Transverse colon (tissue), 4 donors: ENCODE measurements around the gene TMEM238. TPM values are rescaled to one million over a fixed set of nuclear protein-coding genes. Genes with fewer than 3 reads are reported as not detected.
"Not testable (repeated sequence)": the region's sequence is repeated elsewhere in the genome, so short reads cannot be mapped to it uniquely, and the experiment has no call there.

ENCODE experiments used
- DNase-seq: peaks from one replicate; pipeline ENCODE4 v3.0.0-alpha.2; 2019
- H3K27ac ChIP-seq, 4 donors: fragments of 200-600 bp; sonication (generic); 2 replicates each; pipeline ENCODE4 v1.5.1; 2016 to 2018; ENCODE audit warnings: inconsistent platforms in 4 of 4
- H3K27me3 ChIP-seq: fragments of 200-600 bp; sonication (generic); 2 replicates; pipeline ENCODE4 v1.5.1; 2017; ENCODE audit warnings: inconsistent platforms
- H3K36me3 ChIP-seq, 4 donors: fragments of 200-600 bp; sonication (generic); 2 replicates each; pipeline ENCODE4 v1.5.1; 2017 to 2019; ENCODE audit warnings: inconsistent platforms in 4 of 4
- H3K4me1 ChIP-seq, 4 donors: fragments of 200-600 bp; sonication (generic); 2 replicates each; pipeline ENCODE4 v1.5.1; 2017 to 2020; ENCODE audit warnings: inconsistent platforms in 4 of 4
- H3K4me3 ChIP-seq, 4 donors: fragments of 200-600 bp; sonication (generic); 1 replicate in 1 of 4; 2 replicates in 3 of 4; pipeline versions ENCODE4 v1.5.1 to v1.6.1; 2017 to 2019; ENCODE audit warnings: inconsistent platforms in 4 of 4
- H3K9me3 ChIP-seq, 2 donors: fragments of 200-600 bp; sonication (generic); 2 replicates each; pipeline ENCODE4 v1.5.1; 2017 to 2019; ENCODE audit warnings: inconsistent platforms in 2 of 2
- CTCF ChIP-seq, 5 experiments: fragments of 200-600 bp in 3 of 5; fragments of 450-650 bp in 2 of 5; sonication (generic) in 3 of 5; IDR thresholded peaks; 1 replicate in 2 of 5; 2 replicates in 3 of 5; pipeline ENCODE4 v1.5.1; 2016 to 2017; ENCODE audit warnings: antibody characterized with exemption in 5 of 5, inconsistent platforms in 3 of 5, mild to moderate bottlenecking in 2 of 5, moderate library complexity in 1 of 5
- EP300 ChIP-seq: sonication (generic); formaldehyde crosslinking; IDR thresholded peaks from one replicate; pipeline ENCODE4 v1.6.1; 2017; ENCODE audit warnings: antibody characterized with exemption, low read depth
- POLR2A ChIP-seq: fragments of 450-650 bp; IDR thresholded peaks from one replicate; pipeline ENCODE4 v1.6.1; 2016; ENCODE audit warnings: antibody characterized with exemption, mild to moderate bottlenecking, moderate library complexity
- POLR2AphosphoS5 ChIP-seq, 3 donors: sonication (generic); formaldehyde crosslinking; IDR thresholded peaks; one replicate each; pipeline ENCODE4 v1.6.1; 2016; ENCODE audit warnings: antibody characterized with exemption in 3 of 3
- WGBS, 2 donors: methylation state at CpG; one replicate each; pipeline ENCODE4 v1.1.5; 2018; ENCODE audit warnings: low coverage in 1 of 2; 5-methylcytosine and 5-hydroxymethylcytosine counted together
- in situ Hi-C, 4 donors: fragments of 200-750 bp; cut with MboI; loops; one replicate each; pipeline versions ENCODE4 v1.15.0 to v1.15.1; 2017; ENCODE audit warnings: low sequenced_read_pairs in 3 of 4, low pct_ligation_motif_present in 1 of 4, low pct_unique_long_range_greater_than_20kb in 1 of 4
- intact Hi-C: fragments of 100-400 bp; cut with DNase I; formaldehyde crosslinking; loops from one replicate; pipeline ENCODE4 v1.15.1; 2023; ENCODE audit warnings: low total_unique reads
- total RNA-seq, 4 donors: library from RNA; depleted of rRNA; stranded (reverse); fragments of >200 nt; gene quantifications; one replicate each; pipeline ENCODE4 v1.1.0, GENCODE V29; 2016

Gene TMEM238
- total RNA-seq, 4 donors from 2014 or later, result 12.0 to 199 (median 42.5) TPM

DNA sequence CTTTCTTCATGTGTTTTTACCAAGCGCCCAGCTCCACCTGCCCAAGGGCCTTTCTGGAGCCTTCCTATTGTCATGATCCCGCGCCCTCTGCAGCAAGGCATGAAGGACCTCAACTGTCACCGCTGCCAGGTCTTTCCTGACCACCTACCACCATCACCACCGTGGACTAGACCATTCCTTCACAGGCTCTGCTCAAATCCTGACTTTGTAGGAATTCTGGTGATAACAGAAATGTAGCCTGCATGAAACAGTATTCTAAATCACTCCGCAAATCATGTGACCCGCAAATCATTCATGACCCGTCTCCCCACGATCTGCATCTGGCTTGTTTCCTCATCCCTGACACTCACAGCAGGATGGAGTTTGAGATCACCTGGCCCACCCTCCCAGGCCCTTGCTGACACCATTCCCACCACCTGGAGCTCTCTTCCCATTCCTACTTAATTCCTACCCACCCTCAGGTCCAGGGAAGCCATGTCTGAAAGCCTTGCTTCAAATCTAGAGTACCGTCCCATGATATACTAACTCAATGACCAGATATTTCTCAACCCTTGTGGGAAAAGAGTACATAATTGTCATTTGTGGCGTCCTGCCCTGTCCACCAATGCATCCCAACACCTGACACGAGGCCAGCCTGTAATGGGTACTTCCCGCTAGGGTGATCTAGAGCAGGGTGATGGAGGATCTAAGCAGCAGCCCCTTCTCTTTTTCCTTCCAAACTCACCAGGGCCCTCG lies 22.2 kb upstream of the TMEM238 start:
- Histone ChIP-seq H3K27ac (peak overlapping the region in 3 of 4 donors; percentile 98 to 100 (median 99)), H3K9me3 (no peaks in the 10 kb centered on the region), H3K4me1 (peaks cover 0 to 27% (median 21%) of the 10 kb centered on the region in 4 donors), H3K36me3 (peaks cover 0 to 11% (median 0%) of the 10 kb centered on the region in 4 donors), H3K27me3 (no peaks in the 10 kb centered on the region), H3K4me3 (peak overlapping the region in 3 of 4 donors; percentile 97 to 100 (median 99))
- intact Hi-C loops, result loop anchor here (2.0 kb wide), 1 partner anchor 65 kb away; no protein-coding TSS in a partner anchor
- in situ Hi-C loops, result loop anchor here in 2 of 4 donors (25.0 kb wide), 1 partner anchor 119 kb away; the partner anchor contains the start of genes BRSK1 (in 2 of the 2) and HSPBP1 (in 2 of the 2)
- no peak for DNase-seq
- WGBS, 2 donors, result 79 to 83% methylated on average over 5 to 14 of the region's 14 CpGs
- no peak for TF ChIP-seq POLR2A
- TF ChIP-seq EP300, result no peak
- TF ChIP-seq CTCF (IDR thresholded peaks at IDR 0.05), result no peak
- TF ChIP-seq POLR2AphosphoS5 (IDR thresholded peaks at IDR 0.05), result no peak

DNA sequence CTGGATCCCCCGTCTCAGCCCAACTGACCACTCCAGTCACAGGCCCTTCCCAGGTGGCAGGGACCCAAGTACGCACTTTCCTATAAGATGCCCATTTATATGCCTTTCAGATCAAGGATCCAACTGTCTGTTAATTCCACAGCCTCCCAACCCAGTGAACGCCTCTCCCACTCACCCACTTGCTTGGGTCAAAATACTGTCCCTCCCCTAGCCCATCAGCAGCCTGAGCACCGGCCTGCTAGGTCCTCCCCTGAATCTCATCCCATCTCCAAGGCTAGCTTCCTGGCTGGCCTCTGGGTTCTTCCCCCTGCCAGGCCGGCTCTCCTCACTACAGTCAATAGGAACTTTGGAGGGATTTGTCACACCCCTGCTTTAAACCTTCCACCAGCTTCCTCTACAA lies 21.5 kb upstream of the TMEM238 start:
- intact Hi-C loops, result loop anchor here (2.0 kb wide), 1 partner anchor 65 kb away; no protein-coding TSS in a partner anchor
- DNase-seq, result no peak
- in situ Hi-C loops, result loop anchor here in 2 of 4 donors (25.0 kb wide), 1 partner anchor 118 kb away; the partner anchor contains the start of genes BRSK1 (in 2 of the 2) and HSPBP1 (in 2 of the 2)
- no peaks in the 10 kb centered on the region for H3K9me3 ChIP-seq
- 93 to 100% methylated on average over 1 to 5 of the region's 5 CpGs for WGBS, 2 donors
- H3K36me3 ChIP-seq, result peaks cover 0 to 14% (median 0%) of the 10 kb centered on the region in 4 donors
- H3K27me3 ChIP-seq, result no peaks in the 10 kb centered on the region
- H3K4me1 ChIP-seq, result peaks cover 0 to 27% (median 21%) of the 10 kb centered on the region in 4 donors
- H3K27ac ChIP-seq, result no peak overlapping the region
- TF ChIP-seq CTCF (IDR thresholded peaks at IDR 0.05) (no peak), EP300 (no peak), POLR2A (no peak), POLR2AphosphoS5 (IDR thresholded peaks at IDR 0.05) (no peak)
- H3K4me3 ChIP-seq, result no peak overlapping the region

- WGBS, 2 donors, result 90% methylated on average over 2 of the region's 2 CpGs; no CpG with 5 or more reads in 1 of the 2 donors
- Histone ChIP-seq H3K27ac (no peak overlapping the region), H3K4me1 (peaks cover 0 to 20% (median 18%) of the 10 kb centered on the region in 4 donors), H3K4me3 (no peak overlapping the region), H3K27me3 (no peaks in the 10 kb centered on the region), H3K36me3 (peaks cover 0 to 18% (median 0%) of the 10 kb centered on the region in 4 donors), H3K9me3 (no peaks in the 10 kb centered on the region)
- no peak for DNase-seq
- TF ChIP-seq CTCF (IDR thresholded peaks at IDR 0.05) (no peak), POLR2AphosphoS5 (IDR thresholded peaks at IDR 0.05) (no peak), EP300 (no peak), POLR2A (no peak)
- in situ Hi-C loops (loop anchor here in 2 of 4 donors (25.0 kb wide), 1 partner anchor 115 kb away; the partner anchor contains the start of genes BRSK1 (in 2 of the 2) and HSPBP1 (in 2 of the 2)), intact Hi-C loops (no loop called here)
Measured at GRCh38 chr19:55402509-55402908, 18.4 kb upstream of the TMEM238 start.

DNA sequence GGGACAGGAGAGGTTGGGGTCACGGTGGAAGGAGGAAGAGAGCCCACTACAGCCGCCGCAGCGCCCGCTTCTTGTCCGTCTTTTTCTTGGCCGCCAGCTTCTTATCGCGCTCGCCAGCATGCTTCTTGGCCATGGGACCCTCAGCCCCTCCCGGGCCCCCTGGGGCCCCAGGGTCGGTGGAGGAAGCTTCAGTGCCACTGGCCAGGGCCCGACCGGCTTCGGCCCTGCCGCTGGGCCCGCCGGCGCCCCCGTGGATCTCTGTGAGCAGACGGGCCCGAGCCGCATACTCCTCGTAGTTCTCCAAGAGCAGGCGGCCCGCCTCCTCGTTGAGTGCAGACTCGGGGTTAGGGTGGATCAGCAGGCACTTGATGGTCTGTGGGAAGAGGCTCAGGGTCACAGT lies 17.3 kb upstream of the TMEM238 start:
- H3K4me3 ChIP-seq, DNase-seq, H3K27me3 ChIP-seq, H3K9me3 ChIP-seq, H3K27ac ChIP-seq, intact Hi-C loops: not testable (repeated sequence)
- in situ Hi-C loops, result loop anchor here in 2 of 4 donors (25.0 kb wide), 1 partner anchor 114 kb away; the partner anchor contains the start of genes BRSK1 (in 2 of the 2) and HSPBP1 (in 2 of the 2)
- peaks cover 0 to 11% (median 9%) of the 10 kb centered on the region in 4 donors for H3K4me1 ChIP-seq
- WGBS, 2 donors, result 91% methylated on average over 24 of the region's 28 CpGs; no CpG with 5 or more reads in 1 of the 2 donors
- peaks cover 0 to 18% (median 0%) of the 10 kb centered on the region in 4 donors for H3K36me3 ChIP-seq
